Cerebellar cortex (tissue), 1 donor: ENCODE results near the gene ADRA2B.

Source experiments
- DNase-seq: peaks from one replicate; pipeline ENCODE4 v3.0.0-alpha.2; 2015; ENCODE audit warnings: low spot score

Gene ADRA2B

DNA sequence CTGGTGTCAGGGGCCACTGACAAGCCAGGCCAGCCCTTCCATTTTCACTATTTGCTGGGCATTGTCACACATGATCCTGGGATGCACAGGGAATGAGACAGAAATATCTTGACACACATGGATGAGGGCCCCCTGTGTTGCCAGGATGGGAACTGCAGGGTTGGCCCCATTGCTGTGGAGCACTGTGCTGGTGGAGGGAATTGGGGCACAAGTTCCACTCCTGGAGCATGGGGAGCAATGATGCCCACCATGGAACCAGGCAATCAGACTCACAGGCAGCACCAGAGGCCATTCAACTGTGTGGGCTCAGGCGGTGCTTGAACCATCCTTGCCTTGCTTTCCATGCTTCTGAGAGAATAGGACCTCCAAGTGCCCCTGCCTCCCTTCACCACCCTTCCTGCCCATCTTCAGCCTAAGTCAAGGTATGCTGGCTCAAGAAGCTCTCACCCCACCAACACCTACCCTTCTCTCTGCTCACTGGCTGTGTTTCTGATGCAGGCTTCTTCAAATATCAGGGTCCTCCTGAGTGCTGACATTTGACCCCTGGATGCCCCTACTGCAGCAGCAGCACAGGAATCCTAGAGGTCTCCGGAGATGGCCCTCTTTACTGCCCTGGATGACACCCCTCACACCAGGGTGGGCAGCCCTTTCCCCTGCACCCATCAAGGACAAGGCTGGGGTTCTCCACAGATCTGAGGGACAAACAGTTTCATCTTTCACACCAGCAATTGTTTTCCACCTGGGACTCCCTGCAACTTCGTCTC is 11.0 kb downstream of the ADRA2B start:
- no peak for DNase-seq

DNA sequence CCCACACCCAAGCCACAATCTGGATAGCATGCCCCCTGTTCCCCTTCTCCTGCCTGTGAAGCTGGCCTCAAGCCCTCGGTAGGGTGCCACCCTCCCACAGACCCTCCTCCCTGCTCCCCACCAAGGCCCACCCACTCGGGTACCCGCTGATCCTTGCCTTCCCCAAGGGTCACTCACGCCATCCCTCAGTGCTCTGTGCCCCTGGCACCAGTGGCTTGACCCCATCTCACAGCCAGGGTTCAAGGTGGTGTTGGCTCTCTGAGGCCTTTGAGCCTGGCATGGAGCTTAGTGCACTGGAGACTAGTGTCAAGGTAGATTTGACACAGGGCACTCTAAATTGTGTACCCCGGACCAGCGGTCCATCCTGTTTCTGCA is 11.9 kb downstream of the ADRA2B start:
- no peak for DNase-seq

DNA sequence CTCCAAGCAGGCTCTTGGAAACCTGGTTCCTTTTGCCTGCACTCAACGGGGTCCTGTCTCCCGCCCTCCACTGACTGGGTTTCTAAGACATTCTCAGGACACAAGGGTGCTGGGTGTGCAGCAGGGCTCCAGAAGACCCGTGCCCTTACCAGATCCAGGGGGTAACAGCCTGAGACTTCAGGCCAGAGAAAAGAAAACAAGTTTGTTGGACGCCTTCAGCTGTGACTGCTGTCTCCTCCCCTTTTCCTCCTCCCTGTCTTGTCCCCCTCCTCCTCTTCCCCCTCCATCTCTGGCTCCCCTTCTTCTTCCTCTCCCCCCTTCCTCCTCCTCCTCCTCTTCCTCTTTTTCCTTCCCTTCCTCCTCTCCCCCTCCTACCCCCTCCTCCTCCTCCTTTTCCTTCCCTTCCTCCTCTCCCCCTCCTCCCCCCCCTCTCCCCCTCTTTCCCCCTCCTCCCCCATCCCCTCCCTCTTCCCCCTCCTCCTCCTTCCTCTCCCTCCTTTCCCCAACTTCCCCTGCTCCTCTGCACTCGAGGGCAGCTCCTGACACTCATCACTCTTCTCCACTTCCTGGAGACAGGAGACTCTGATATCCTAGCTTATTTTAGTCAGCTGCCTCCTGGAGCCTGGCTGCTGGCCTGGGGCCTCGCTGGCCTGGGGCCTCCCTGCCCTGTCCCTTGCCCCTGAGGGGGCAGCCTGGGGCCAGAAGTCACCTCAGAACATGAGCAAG is 12.4 kb downstream of the ADRA2B start:
- DNase-seq: no peak

DNA sequence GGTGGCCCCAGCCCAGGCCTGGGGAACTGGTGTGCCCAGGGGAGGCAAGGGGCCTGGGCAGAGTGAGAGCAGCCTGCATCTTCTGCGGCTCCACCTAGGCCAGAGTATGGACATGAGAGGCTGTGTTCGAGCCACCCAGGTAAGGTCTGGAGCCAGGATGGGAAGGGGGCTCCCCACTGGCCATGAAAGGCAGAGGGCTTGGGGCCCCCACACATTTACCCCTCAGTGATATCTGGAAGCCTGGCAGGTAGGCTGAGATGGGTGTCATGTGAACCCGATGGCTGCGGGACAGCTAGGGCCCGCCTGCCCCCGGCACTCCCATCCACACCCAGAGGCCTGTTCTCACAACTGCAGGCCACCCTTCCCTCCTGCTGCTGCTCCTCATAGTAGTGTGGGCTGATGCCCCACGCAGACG is 13.2 kb downstream of the ADRA2B start:
- no peak for DNase-seq

DNA sequence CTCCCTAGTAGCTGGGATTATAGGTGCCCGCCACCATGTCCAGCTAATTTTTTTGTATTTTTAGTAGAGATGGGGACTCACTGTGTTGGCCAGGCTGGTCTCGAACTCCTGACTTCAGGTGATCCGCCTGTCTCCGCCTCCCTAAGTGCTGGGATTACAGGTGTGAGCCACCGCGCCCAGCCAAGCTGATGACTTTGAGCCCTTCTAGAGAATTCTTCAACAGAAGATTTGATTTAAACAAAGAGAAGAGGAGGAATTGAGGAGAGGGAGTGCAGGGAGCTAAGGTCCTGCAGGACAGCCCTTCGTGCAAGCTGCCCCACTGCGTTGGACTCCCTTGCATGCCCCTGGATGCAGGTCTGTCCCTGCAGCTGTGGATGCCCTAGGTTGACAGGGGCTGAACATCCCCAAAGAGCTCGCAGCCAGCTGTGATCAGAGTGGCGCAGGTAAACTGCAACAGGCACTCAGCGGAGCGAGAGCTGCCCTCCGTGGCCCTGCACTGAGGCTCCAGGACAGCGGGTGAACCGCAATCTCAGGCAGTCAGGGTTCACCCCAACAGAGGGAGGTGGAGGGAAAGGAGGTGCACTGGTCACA is 13.7 kb downstream of the ADRA2B start:
- DNase-seq: no peak

DNA sequence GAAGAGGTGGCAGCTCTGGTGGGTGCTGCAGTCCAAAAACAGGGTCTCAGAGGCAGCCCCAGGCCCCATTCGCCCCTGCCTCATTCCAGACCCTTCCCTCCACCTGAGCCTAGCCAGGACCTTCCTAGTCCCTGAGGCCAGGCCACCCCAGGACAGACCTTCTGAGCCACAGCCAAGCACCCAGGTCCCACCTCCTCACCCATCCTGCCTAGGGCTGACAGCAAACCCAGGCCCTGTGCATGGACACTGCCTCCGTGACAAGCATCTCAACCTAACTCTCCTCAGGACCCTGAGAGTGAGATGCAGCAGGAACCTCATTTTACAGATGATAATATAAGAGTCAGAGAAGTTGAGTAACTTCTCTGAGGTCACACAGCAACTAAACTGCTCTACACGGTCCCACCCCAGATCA is 15.5 kb downstream of the ADRA2B start:
- DNase-seq: no peak

DNA sequence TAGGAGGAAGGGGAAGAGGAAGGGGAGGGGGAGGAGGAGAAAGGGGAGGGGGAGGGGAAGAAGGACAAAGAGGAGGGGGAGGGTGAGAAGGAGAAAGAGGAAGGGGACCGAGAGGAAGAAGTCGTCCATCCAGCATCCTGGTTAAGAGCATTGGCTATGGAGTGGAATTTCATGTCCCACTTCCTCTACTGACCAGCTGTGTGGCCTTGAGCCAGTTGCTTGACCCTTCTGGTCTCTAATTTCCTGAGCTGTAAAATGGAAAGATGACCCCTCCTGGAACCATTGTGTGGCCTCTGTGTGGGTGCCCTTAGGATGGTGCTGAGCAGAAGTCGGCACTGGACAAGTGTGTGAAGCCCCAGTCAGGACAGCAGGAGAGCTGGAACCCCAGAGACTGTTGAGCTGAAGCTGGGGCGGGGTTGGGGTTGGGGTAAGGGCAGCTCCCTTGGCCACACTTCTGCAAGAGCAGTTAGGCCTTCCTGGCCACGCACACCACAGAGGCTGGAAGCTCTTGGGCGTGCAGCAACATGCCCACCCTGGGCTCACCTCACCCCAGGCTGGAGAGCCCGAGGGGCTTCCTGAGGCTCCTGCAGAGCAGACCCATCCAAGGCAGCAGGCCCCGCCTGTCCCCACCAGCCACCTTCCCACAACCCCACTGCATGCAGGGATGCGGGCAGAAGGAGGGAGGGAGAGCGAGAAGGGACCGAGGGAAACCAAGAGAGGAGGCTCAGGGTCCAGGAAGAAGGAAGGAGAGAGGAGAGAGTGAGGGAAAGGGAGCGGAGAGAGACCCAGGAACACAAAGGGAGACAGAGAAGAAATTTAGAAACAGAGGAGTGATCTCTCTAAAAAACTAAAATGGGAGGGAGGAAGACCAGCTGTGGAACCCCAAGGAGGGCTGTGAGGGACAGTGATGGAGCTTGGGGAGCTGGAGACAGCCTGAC is 16.2 kb downstream of the ADRA2B start:
- no peak for DNase-seq

DNA sequence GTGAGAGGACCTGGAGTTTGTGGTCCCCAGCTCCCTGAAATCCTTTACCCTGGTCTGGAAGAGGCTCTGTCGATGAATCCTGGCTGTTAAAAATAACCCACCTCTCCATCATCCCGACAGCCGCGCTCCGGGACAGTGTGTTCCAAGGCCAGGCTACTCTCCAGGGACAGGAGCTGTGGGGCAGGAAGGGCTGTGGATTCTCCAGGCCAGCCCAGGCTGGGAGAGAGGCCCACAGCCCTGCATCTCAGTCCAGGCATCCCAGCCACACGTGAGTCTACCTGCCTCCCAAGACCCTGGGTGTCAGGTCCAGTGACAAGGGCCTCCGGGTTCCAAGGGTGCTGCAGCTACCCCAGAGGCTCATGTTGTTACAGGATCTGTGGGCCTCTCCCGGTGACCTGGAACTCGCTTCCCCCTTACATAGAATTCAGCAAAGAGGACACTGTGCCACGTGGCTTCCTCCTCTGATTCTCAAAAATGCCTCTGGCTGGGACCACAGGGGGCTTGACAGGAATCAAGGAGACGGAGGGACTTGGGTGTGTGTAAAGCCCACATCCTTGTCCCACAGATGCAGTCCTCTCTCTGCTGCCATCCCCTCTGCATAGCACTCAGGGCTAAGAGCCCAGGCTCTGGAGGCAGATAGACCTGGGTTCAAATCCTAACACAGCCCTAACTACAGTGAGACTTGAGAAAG is 17.3 kb downstream of the ADRA2B start:
- no peak for DNase-seq

DNA sequence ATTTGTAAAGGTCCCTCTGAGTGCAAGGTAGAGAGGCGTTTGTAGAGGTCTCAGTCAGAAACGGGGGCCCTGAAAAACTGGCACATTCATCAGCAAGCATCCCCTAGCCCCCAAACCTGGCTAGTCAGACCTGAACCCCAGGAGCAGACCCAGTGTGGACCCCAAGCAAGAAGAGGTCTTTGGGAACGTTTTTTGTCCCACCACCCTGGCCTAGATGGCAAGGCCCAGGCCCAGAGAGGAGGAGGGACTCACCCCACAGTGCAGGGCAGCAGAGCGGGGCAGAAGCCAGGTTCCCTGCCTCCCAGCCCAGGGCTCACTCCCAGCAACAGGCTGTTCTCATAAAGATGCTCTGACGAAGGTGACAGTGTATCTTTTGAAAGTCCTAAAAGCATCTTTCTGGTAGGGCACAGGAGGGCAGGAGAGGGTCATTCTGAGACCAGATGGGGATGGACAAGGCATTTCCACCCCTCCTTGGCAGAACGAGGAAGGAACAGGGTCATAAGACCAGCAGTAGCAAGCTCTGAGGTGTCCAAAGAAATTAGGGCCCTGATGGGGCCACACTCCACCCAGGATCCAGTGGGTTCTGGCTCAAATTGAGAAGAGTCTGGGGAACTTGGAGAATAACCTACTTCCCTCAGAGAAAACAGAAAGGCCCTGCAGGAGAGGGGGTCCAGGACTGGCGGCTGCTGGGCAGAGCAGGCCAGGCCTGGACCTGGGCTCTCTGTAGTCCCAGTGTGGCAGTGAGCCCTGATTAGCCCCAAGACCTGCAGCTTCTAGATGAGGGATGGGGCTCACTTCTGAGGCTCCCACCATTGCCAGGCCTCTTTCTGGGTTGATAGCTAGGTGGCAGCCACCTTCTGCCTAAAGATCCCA is 18.2 kb downstream of the ADRA2B start:
- DNase-seq: no peak

DNA sequence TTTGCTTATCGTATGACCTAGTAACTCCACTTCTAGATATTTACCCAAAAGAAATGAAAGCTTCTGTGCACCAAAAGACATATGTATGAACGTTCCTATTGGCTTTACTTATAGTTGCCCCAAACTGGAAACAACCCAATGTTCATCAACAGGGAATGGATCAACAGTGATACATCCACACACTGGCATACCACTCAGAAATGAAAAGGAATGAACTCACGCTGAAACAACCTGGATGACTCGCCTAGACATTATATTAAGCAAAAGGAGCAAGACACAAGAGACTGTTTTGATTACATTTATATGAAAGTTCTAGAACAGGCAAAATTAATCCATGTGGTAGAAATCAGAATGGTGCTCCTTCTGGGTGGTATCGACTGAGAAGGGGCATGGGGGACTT is 18.9 kb downstream of the ADRA2B start:
- no peak for DNase-seq

DNA sequence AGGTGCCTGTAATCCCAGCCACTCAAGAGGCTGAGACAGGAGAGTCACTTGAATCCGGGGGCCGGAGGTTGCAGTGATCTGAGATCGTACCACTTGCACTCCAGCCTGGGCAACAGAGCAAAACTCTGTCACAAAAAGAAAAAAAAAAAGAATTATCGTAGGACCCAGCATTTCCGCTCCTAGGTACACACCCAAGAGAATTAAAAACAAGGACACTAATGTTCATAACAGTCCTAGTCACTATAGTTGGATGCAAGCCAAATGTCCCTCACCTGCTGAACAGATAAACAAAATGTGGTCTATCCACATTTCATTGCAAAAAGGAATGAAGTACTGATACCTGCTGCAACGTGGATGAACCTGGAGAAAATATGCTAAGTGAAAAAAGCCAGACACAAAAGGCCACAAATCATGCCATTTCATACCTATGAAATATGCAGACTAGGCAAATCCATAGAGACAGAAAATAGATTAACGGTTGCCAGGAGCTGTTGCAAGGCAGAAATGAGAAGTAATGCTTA is 21.2 kb downstream of the ADRA2B start:
- no peak for DNase-seq

DNA sequence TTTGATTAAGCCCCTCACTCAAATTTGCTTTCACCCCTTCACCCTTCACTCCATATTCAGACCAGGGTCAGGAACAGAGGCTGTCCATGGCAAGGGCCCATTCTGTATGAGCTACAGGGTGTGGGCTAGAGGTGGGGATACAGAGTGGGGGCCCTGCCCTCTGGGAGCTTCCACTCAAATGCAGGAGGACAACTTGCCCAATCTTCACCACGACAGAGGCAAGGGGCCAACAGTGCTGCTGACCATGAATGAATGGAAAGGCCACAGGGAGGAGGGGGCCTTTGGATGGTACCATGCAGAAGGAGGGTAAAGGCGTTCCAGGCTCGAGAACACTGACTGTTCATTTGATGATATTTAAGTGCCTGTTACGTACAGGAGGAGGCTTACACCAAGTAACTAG is 22.8 kb downstream of the ADRA2B start:
- no peak for DNase-seq

DNA sequence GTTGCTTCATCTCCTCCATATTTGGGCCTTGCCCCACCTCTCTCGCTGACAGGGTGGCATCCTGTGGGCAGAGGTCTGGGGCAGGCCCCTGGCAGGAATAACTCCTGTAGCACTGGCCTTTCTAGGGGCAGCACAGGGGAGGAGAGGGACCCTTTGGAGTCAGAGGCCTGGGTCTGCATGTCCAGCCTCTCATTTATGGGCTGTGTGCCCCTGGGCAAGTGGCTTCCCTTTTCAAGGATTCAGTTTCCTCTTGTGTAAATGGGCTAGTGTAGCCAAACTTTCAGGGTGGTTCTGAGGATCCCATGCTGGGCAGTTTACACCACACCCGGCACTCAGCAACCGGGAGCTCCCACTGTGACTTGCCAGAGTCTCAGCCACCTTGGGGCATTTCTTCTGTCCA is 23.4 kb downstream of the ADRA2B start:
- no peak for DNase-seq

DNA sequence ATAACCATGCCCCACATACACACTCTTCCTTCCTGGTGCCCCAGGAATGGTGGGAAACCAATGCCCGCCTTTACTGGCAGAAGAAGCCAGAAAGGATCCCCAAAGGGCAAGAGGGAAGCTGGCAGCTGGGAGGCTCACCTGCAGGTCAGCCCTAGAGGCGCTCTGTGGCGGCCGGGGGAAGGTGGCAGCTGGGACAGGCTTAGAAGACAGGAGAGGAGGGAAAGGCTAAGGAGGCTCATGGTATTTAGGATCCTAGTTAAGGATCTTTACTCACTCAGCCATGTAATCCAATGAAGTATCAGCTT is 23.8 kb downstream of the ADRA2B start:
- DNase-seq: no peak

DNA sequence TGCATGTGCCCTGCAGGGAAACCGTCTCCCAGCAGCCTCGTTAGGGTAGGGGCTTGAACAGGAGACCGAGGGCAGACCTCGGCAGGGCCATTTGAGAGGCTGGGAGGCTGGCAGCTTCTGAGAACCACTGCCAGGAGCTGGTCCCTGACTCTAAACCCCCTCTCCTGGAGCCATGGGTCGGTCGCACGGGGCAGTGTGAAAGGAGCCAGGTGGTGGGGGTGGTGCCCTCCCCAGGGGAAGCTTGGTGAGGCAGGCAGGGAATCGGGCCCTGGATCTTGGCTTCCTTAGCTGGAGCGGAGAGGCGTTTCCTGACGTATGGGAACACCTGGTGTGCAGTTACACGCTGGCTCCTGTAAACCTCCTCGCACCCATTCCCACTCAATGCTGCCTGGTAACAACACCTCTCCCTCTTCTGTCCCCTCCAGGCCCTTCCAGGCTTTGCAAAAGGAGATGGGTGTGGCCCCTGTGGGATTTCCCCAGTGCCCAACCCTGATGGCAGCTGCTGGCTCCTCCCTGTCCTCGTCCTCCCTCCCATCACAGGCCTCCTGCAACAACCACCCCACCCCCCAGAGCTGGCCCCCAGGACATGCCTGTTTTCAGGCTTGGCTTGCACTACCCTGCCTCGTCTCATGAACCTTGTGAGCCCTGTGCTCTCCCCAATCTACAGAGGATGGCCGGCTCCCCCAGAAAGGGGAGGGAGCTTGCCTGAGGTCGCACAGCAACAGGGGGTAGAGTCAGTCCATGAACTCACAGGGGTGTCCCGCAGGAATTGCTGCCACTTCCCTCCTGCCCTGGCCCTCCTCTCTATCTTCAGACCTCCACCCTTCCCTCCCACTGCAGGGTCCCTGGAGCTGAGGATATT is 24.4 kb downstream of the ADRA2B start:
- DNase-seq: no peak

DNA sequence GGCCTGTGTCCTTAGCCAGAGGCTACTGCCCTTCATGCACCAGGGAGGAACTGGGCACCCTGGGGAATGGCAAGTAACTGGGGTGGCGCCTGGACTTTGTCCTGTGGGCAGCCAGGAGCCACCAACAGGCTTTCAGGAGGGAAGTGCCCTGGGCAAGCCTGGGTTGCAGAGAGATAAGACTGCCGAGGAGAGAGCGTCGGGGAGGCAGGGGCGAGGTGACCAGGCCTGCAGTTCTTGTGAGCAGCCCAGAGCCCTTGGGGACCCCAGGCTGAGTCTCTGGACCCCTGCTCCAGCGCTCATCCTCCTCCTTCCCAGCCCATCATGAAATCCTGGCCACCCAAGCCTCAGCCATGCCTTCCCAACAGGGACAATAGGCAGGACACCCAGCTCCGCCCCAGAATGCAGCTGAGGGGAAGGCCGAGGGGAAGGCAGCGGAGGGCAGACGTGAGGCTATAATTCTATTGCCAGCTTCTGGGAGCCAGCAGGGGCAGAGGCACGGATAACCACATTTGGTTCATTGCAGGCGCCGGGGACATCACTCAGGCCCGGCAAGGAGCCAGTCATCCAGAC is 25.1 kb downstream of the ADRA2B start:
- DNase-seq: no peak

DNA sequence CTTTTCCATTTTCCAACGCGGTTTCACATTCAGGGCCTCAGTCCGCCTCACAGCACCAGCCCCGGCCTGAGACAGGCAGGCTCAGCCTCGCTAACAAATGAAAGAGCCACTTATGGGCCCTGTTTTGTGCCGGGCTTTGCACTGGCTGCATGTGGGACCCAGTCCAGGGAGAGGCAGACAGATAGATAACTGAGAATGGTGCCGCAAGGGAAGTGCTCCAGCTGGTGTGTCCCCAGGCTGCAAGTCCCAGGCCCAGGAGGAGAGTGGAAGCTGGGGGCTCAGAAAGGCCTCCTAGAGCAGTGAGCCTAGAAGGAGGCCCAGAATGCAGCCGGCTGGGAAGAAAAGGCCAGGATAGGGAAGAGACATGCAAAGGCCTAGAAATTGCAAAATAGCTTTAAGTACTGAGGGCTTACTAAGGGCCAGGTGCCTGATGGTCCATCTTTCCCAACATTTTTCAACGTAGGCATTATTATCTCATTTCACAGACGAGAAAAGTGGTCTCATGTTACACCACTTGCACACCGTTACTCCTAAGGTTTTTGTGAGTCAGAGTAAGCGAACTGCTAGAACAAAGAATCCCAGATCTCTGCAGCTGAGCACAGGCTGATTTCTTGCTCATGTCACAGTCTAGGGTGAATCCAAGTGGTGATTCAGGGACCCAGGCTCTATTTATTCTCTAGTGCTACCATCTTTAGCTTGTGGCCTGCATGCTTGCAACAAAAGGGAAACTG is 26.0 kb downstream of the ADRA2B start:
- no peak for DNase-seq

DNA sequence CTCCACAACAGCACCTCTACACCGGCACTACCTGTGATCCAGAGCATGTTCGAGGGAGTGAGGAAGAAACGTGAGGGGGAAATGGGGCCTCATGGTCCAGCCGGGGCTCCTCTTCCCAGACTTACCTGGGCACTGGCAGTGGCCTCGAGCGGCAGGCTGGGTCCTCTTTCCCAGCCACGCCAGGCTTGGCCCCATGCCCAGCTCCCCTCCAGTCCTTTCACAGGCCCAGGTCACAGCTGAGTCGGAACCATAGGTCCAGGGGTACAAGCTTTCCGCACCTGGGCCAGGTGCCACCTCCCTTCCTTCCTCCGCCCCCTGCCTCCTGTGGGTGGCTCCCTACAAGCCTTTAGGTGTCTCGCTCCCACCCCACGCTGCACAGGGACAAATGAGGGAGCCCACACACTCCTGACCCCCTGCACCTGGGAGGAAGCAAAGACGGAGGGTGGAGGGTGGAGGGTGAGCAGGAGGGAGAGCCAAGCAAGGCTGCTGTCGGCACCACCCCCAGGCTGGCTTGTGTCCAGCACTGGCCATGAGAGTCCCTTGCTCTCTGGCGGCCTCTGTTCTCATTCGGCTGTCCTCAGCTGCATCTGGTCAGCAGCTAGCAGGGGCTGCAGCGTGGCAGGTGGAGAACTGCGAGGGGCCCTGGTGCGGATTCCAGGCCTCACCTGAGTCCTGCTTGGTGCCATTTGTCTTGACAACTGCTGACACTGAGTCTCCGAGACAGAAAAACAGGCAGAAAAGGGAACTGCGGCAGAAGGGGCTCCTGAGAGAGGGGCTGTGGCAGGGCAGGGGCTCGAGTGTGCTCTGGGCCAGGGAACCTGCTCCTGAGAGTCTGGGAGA is 26.8 kb downstream of the ADRA2B start:
- no peak for DNase-seq
